Measurements from ENCODE around the gene NANOS3. TPM values are rescaled to one million over a fixed set of nuclear protein-coding genes. Genes with fewer than 3 reads are reported as not detected.

Gene NANOS3
- total RNA-seq, 3 donors from 2014 or later = 1.5 TPM; not detected in 2

DNA sequence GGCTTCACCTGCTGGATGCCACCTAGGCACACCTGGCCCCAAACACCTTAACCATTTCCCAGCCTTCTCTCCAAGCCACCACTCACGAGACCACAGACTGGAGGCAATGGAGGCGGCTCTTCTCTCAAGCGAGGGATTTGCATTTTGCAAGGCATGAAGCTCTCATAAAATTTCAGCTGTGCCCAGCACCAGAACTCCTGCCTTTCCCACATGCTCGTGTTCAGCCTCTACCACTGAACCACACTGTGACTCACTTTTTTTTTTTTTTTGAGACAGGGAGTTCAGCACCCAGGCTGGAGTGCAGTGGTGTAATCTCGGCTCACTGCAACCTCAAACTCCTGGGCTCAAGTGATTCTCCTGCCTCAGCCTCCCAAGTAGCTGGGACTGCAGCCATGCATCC is 10.6 kb downstream of the NANOS3 start:
- DNase-seq (no peak), ATAC-seq (peak; percentile 12)
- Histone ChIP-seq H3K4me3 (no peak overlapping the region), H3K36me3 (ENCODE audit: low read depth) (no peaks in the 10 kb centered on the region), H3K4me1 (ENCODE audit: low read depth) (peaks cover 42% of the 10 kb centered on the region), H3K9me3 (no peaks in the 10 kb centered on the region)
- intact Hi-C loops (cut with DNase I, micrococcal nuclease) = loop anchor here in 1 of 2 donors (10.0 kb wide), 1 partner anchor 187 kb away; the partner anchor contains the start of gene MISP3
- TF ChIP-seq, protein P1, sequence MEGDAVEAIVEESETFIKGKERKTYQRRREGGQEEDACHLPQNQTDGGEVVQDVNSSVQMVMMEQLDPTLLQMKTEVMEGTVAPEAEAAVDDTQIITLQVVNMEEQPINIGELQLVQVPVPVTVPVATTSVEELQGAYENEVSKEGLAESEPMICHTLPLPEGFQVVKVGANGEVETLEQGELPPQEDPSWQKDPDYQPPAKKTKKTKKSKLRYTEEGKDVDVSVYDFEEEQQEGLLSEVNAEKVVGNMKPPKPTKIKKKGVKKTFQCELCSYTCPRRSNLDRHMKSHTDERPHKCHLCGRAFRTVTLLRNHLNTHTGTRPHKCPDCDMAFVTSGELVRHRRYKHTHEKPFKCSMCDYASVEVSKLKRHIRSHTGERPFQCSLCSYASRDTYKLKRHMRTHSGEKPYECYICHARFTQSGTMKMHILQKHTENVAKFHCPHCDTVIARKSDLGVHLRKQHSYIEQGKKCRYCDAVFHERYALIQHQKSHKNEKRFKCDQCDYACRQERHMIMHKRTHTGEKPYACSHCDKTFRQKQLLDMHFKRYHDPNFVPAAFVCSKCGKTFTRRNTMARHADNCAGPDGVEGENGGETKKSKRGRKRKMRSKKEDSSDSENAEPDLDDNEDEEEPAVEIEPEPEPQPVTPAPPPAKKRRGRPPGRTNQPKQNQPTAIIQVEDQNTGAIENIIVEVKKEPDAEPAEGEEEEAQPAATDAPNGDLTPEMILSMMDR (IDR thresholded peaks at IDR 0.05) = no peak

DNA sequence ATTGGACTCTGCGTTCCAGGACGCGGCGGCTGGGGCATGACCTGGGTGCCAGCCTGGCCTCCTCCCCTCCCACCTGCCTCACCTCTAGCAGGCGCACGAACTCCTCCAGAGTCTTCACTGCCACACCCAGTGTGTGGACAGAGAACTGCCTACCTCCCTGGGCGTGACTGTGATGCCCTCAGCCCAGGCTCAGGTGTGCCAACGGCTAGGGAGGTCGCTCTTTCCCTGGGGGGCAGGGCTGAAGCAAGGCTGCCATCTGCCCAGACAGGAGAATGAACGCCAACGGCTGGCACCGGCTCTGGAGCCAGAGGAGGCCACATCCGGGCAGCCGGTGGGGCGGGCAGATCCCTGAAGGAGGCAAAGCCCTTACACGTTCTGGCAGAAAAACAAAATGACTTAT is 11.3 kb downstream of the NANOS3 start:
- DNase-seq (peak; percentile 83 to 87 (median 83)), ATAC-seq (peak; percentile 78)
- Histone ChIP-seq H3K9me3 (no peaks in the 10 kb centered on the region), H3K4me1 (ENCODE audit: low read depth) (peaks cover 43% of the 10 kb centered on the region), H3K4me3 (no peak overlapping the region), H3K36me3 (ENCODE audit: low read depth) (no peaks in the 10 kb centered on the region)
- intact Hi-C loops (cut with DNase I, micrococcal nuclease) = loop anchor here in 1 of 2 donors (10.0 kb wide), 1 partner anchor 187 kb away; the partner anchor contains the start of gene MISP3
- TF ChIP-seq, protein P1 (IDR thresholded peaks at IDR 0.05) = no peak

DNA sequence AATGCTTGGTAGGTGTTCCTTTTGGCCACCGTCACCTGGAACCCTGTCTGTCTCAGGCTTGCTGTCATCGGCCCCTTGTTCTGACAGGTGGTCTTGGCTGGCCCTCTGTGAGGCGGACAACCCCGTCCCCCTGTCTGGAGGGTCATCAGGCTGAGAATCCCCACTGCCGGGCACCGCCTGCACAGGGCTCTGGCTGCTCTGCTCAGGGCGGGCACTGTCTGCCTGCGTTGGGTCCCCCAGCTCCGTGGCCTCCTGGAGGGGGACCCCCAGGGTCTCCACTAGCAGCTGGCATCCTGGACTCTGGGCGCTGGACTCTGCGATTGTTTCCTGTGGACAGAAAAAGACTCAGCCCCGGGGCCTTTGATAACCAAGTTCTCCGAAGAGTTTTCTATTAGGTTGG is 13.2 kb downstream of the NANOS3 start:
- Histone ChIP-seq H3K9me3 (no peaks in the 10 kb centered on the region), H3K36me3 (ENCODE audit: low read depth) (no peaks in the 10 kb centered on the region), H3K4me1 (ENCODE audit: low read depth) (peaks cover 38% of the 10 kb centered on the region), H3K4me3 (no peak overlapping the region)
- TF ChIP-seq, protein P1 (IDR thresholded peaks at IDR 0.05) = no peak
- intact Hi-C loops (cut with DNase I, micrococcal nuclease) = no loop called here
- ATAC-seq (no peak), DNase-seq (no peak)

DNA sequence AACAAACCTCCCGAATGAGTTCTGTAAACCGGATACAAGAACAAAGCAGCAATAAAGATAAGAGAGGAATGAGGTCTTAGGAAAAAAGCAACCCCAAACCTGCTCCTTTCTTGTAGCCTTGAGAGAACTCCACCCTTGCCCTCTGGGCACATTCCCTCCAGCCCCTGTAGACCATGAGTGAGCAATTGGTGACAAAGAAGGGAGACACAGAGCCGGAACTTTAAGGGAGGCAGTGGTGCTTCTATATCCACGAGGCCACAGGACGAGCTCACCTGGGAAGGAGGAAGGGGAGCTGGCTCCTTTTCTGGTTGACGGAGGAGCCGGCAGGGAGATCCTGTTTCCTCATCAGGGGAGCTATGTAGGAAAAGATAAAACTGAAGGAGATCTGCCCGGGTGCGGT is 15.9 kb downstream of the NANOS3 start:
- DNase-seq (peak in 1 of 3 donors; percentile 59), ATAC-seq (peak; percentile 62)
- TF ChIP-seq, protein P1 (IDR thresholded peaks at IDR 0.05) = no peak
- intact Hi-C loops (cut with DNase I, micrococcal nuclease) = no loop called here
- H3K9me3 ChIP-seq = no peaks in the 10 kb centered on the region
- H3K4me1 ChIP-seq (ENCODE audit: low read depth) = peaks cover 19% of the 10 kb centered on the region
- no peaks in the 10 kb centered on the region for H3K36me3 ChIP-seq (ENCODE audit: low read depth)
- H3K4me3 ChIP-seq = no peak overlapping the region

DNA sequence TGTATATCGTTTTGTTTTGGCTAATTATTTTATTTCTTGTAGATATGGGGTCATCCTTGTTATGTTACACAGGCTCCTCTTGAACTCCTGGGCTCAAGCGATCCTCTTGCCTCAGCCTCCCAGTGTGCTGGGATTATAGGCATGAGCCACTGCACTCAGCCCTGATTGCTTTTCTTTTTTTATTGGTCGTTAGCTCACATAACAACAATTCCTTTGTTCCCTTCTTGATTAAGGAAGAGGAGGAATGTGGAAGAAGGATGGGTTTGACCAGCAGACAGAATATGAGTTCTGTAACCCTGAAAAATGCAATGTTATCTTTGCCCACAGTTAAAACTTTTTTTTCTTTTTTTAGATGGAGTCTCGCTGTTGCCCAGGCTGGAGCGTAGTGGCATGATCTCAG is 17.6 kb downstream of the NANOS3 start:
- DNase-seq = no peak
- TF ChIP-seq, protein P1 (IDR thresholded peaks at IDR 0.05) = no peak
- no peak overlapping the region for H3K4me3 ChIP-seq
- ATAC-seq = peak; percentile 60
- intact Hi-C loops (cut with DNase I, micrococcal nuclease) = no loop called here
- peaks cover 15% of the 10 kb centered on the region for H3K4me1 ChIP-seq (ENCODE audit: low read depth)
- no peaks in the 10 kb centered on the region for H3K36me3 ChIP-seq (ENCODE audit: low read depth)
- H3K9me3 ChIP-seq = no peaks in the 10 kb centered on the region

DNA sequence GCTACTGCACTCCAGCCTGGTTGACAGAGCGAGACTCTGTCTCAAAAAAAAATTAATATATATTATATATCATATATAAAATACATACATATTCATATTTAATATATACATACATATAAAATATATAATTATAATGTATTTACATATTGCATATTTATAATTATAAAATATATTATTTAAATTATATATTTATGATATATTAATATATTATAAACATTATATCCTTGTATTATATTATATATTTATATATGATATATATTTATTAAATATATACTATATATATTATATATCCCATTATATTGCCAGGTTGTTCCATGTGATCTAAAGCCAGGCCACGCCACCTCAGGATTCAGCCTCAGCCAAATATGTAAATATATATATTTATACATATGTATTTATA is 19.3 kb downstream of the NANOS3 start:
- ATAC-seq (no peak), DNase-seq (no peak)
- Histone ChIP-seq H3K9me3 (no peaks in the 10 kb centered on the region), H3K4me1 (ENCODE audit: low read depth) (peaks cover 15% of the 10 kb centered on the region), H3K36me3 (ENCODE audit: low read depth) (no peaks in the 10 kb centered on the region), H3K4me3 (no peak overlapping the region)
- intact Hi-C loops (cut with DNase I, micrococcal nuclease) = no loop called here
- TF ChIP-seq, protein P1 (IDR thresholded peaks at IDR 0.05) = no peak

Measured in mucosa of descending colon (tissue), 3 donors.